IMR-90 (cell line): ENCODE data around the gene EXOC6B.

Source experiments
- CTCF ChIP-seq: conservative IDR thresholded peaks from 2 replicates; pipeline ENCODE4 v1.5.1; 2012; ENCODE audit warnings: mild to moderate bottlenecking, low read depth, low read length, improper control_type of control experiment
- ELK1 ChIP-seq: fragments of 150-350 bp; IDR thresholded peaks from 2 replicates; pipeline ENCODE4 v1.6.1; 2016; ENCODE audit warnings: low read depth, mild to moderate bottlenecking, low read length, moderate library complexity, borderline replicate concordance
- MAZ ChIP-seq: IDR thresholded peaks from 2 replicates; pipeline ENCODE4 v1.6.1; 2012; ENCODE audit warnings: low read depth, mild to moderate bottlenecking, low read length, improper control_type of control experiment, moderate library complexity, borderline replicate concordance
- POLR2A ChIP-seq: IDR thresholded peaks from 2 replicates; pipeline ENCODE4 v1.6.1; 2012; ENCODE audit warnings: mild to moderate bottlenecking, low read depth, low read length
- USF2 ChIP-seq: fragments of 150-350 bp; IDR thresholded peaks from 2 replicates; pipeline ENCODE4 v1.6.1; 2017; ENCODE audit warnings: mild to moderate bottlenecking, antibody characterized with exemption, low read length, low read depth

- no peak for TF ChIP-seq USF2
- TF ChIP-seq CTCF = no peak
- no peak for TF ChIP-seq ELK1
- no peak for TF ChIP-seq MAZ
- no peak for TF ChIP-seq POLR2A
Measured at GRCh38 chr2:72750466-72750865, 75.4 kb downstream of the EXOC6B start.
